A673 (cell line): ENCODE results near the gene CDK17.

ENCODE experiments used
- CTCF ChIP-seq: fragments of 300-800, 200-600 bp; sonication (generic); conservative IDR thresholded peaks from 2 replicates; pipeline ENCODE4 v1.5.1; 2017; ENCODE audit warnings: low read depth, mild to moderate bottlenecking, antibody characterized with exemption, low read length, moderate library complexity, mixed read lengths
- EZH2 ChIP-seq: fragments of 200-600 bp; sonication (generic); IDR thresholded peaks from 2 replicates; pipeline ENCODE4 v1.6.1; 2017; ENCODE audit warnings: borderline replicate concordance, low read depth, mild to moderate bottlenecking, mixed read lengths, antibody characterized with exemption, low read length; ENCODE audit not compliant: poor library complexity, severe bottlenecking

GRCh38 chr12:96422192-96422591 lies 22.0 kb upstream of the CDK17 start:
- TF ChIP-seq CTCF (no peak), EZH2 (no peak)
